Endothelial cell of umbilical vein (primary cell): Measurements from ENCODE around the gene TXNRD1. TPM values are rescaled to one million over a fixed set of nuclear protein-coding genes. Genes with fewer than 3 reads are reported as not detected.
A peak's percentile ranks its signal among the peaks of the same experiment; 100 is the strongest.

Experiments
- BruUV-seq: library from RNA; stranded (reverse); fragments of 400-500 nt; replicated peaks from 2 replicates; lab custom pipeline; 2021; lab: Mats Ljungman, UMichigan
- CTCF ChIA-PET: fragments of 300-600, 350-600 bp; sonication (Branson Sonifier 250); formaldehyde crosslinking; loops from one replicate; lab custom pipeline; 2021; ENCODE audit warnings: antibody characterized with exemption, inconsistent platforms; lab: Charles Lee
- POLR2A ChIA-PET: fragments of 300-600, 350-600 bp; sonication (Branson Sonifier 250); formaldehyde crosslinking; loops from one replicate; lab custom pipeline; 2021; ENCODE audit warnings: antibody characterized with exemption, inconsistent platforms; lab: Charles Lee
- DNase-seq: peaks from one replicate; pipeline ENCODE4 v3.0.0-alpha.2; 2011; ENCODE audit warnings: low read depth, low spot score
- FAIRE-seq: peaks from 2 replicates; lab custom pipeline; 2011; peaks lifted over from hg19 to GRCh38; lab: Jason Lieb, UNC
- H2AFZ ChIP-seq: 2 replicates; pipeline ENCODE4 v1.6.0; 2012; ENCODE audit warnings: low read depth, low read length, control low read depth, inconsistent platforms
- H3K27ac ChIP-seq: 2 replicates; pipeline ENCODE4 v1.5.1; 2011; ENCODE audit warnings: low read depth, mild to moderate bottlenecking, control low read depth, low read length, moderate library complexity; ENCODE audit not compliant: insufficient read depth
- H3K27me3 ChIP-seq, 2 experiments: 2 replicates each; pipeline versions ENCODE4 v1.6.0 to v1.6.1; 2011; ENCODE audit warnings: low read length in 2 of 2, mixed read lengths in 1 of 2; ENCODE audit not compliant: control insufficient read depth in 2 of 2, insufficient read depth in 2 of 2
- H3K36me3 ChIP-seq, 2 experiments: 2 replicates in 1 of 2; 3 replicates in 1 of 2; pipeline ENCODE4 v1.5.1; 2011; ENCODE audit warnings: low read length in 2 of 2, mild to moderate bottlenecking in 1 of 2, moderate library complexity in 1 of 2; ENCODE audit not compliant: control insufficient read depth in 2 of 2, insufficient read depth in 2 of 2; ENCODE audit errors: extremely low read depth in 1 of 2
- H3K4me1 ChIP-seq: 3 replicates; pipeline ENCODE4 v1.5.1; 2011; ENCODE audit warnings: mild to moderate bottlenecking, low read length; ENCODE audit not compliant: control insufficient read depth, insufficient read depth; ENCODE audit errors: extremely low read depth
- H3K4me2 ChIP-seq: 2 replicates; pipeline ENCODE4 v1.6.1; 2011; ENCODE audit warnings: low read length, control low read depth, mixed read lengths; ENCODE audit not compliant: insufficient read depth
- H3K4me3 ChIP-seq, 3 experiments: fragments of 200-600 bp in 1 of 3; sonication (generic), shearing (Covaris generic) in 1 of 3; replicated peaks in 1 of 3; 2 replicates each; pipeline ENCODE4 v1.5.1; 2011 to 2016; ENCODE audit warnings: control low read depth in 3 of 3, low read length in 3 of 3, mild to moderate bottlenecking in 2 of 3, inconsistent platforms in 1 of 3, low read depth in 1 of 3, moderate library complexity in 1 of 3; ENCODE audit not compliant: insufficient read depth in 1 of 3
- H3K79me2 ChIP-seq: 2 replicates; pipeline ENCODE4 v1.6.0; 2012; ENCODE audit warnings: low read length, inconsistent platforms; ENCODE audit not compliant: control insufficient read depth, insufficient read depth
- H3K9ac ChIP-seq: replicated peaks from 2 replicates; pipeline ENCODE3; 2011; ENCODE audit warnings: low read length, control low read depth; ENCODE audit not compliant: insufficient read depth; ENCODE audit errors: extremely low read depth
- H3K9me1 ChIP-seq: replicated peaks from 3 replicates; pipeline ENCODE4 v1.6.0; 2011; ENCODE audit warnings: mild to moderate bottlenecking, low read length; ENCODE audit not compliant: control insufficient read depth, insufficient read depth; ENCODE audit errors: extremely low read depth
- H3K9me3 ChIP-seq: replicated peaks from 2 replicates; pipeline ENCODE4 v1.5.1; 2012; ENCODE audit warnings: low read length, inconsistent platforms; ENCODE audit not compliant: control insufficient read depth, insufficient read depth
- H4K20me1 ChIP-seq: replicated peaks from 2 replicates; pipeline ENCODE3; 2011; ENCODE audit warnings: mild to moderate bottlenecking, low read length; ENCODE audit not compliant: control insufficient read depth, insufficient read depth; ENCODE audit errors: extremely low read depth
- EZH2 ChIP-seq: IDR thresholded peaks from 2 replicates; pipeline ENCODE4 v1.6.1; 2012; ENCODE audit warnings: borderline replicate concordance, low read depth, mild to moderate bottlenecking, moderate library complexity, low read length, inconsistent platforms; ENCODE audit not compliant: severe bottlenecking
- FOS ChIP-seq: IDR thresholded peaks from 2 replicates; pipeline ENCODE4 v1.6.1; 2011; ENCODE audit warnings: mild to moderate bottlenecking, low read length, moderate library complexity, borderline replicate concordance; ENCODE audit not compliant: insufficient read depth
- GATA2 ChIP-seq: IDR thresholded peaks from 2 replicates; pipeline ENCODE4 v1.7.0; 2011; ENCODE audit warnings: low read depth, mild to moderate bottlenecking, moderate library complexity, mixed read lengths, low read length; ENCODE audit not compliant: insufficient read length, insufficient read depth
- JUN ChIP-seq: IDR thresholded peaks from 2 replicates; pipeline ENCODE4 v1.6.1; 2011; ENCODE audit warnings: borderline replicate concordance, low read depth; ENCODE audit not compliant: insufficient read length, insufficient read depth
- POLR2A ChIP-seq: IDR thresholded peaks from 2 replicates; pipeline ENCODE4 v1.6.1; 2012; ENCODE audit warnings: low read depth, mild to moderate bottlenecking, control low read depth, low read length
- POLR2AphosphoS5 ChIP-seq: IDR thresholded peaks from 2 replicates; pipeline ENCODE4 v1.6.1; 2012; ENCODE audit warnings: low read depth, mild to moderate bottlenecking, control low read depth, low read length, moderate library complexity; ENCODE audit not compliant: insufficient read depth
- dilution Hi-C: fragments of 300-500 bp; cut with MboI; formaldehyde crosslinking; loops from one replicate; pipeline ENCODE4 v1.15.0; 2019; ENCODE audit warnings: low sequenced_read_pairs; ENCODE audit not compliant: extremely low pct_ligation_motif_present
- intact Hi-C: fragments of 100-400 bp; cut with micrococcal nuclease; formaldehyde crosslinking; loops from one replicate; pipeline ENCODE4 v1.10.0; 2022
- polyA plus RNA-seq, 4 experiments: library from polyadenylated mRNA; depleted of rRNA in 3 of 4; stranded (reverse) in 3 of 4; unstranded in 1 of 4; fragments of >200 nt; gene quantifications; 2 replicates each; pipeline versions ENCODE4 v1.2.1 to v1.2.3, GENCODE V29; 2011 to 2012; ENCODE audit warnings: missing spikeins in 1 of 4
- total RNA-seq: library from RNA; stranded (reverse); gene quantifications from 2 replicates; pipeline ENCODE4 v1.2.3, GENCODE V29; 2021

The TXNRD1 gene
- total and polyA plus RNA-seq, 2 donors (not counting 3 experiments of a cell fraction or from before 2014, with no cell fraction given): 309 to 566 TPM

- H2AFZ ChIP-seq: peak overlapping the region; percentile 65
- peak overlapping the region; percentile 95 for H3K27ac ChIP-seq
- no peak for TF ChIP-seq JUN
- no peaks in the 10 kb centered on the region for H4K20me1 ChIP-seq
- POLR2A ChIA-PET: interaction anchor here (1.1 kb wide), 1 partner anchor 12 kb away, joined by 3 read pairs; no protein-coding TSS in a partner anchor
- H3K4me2 ChIP-seq: peak overlapping the region; percentile 84
- dilution Hi-C loops (no loop called here), intact Hi-C loops (loop anchor here (1.0 to 10.0 kb wide), 2 partner anchors 61 to 175 kb away; partner anchors contain the start of gene CHST11)
- BruUV-seq: TSS peak; percentile 90
- no peaks in the 10 kb centered on the region for H3K9me3 ChIP-seq
- CTCF ChIA-PET: interaction anchor here (0.8 kb wide), 1 partner anchor 58 kb away, joined by 4 read pairs; no protein-coding TSS in a partner anchor
- no peak for DNase-seq
- peak overlapping the region in 1 of 3 experiments; percentile 51 for H3K4me3 ChIP-seq
- FAIRE-seq: no peak
- no peaks in the 10 kb centered on the region for H3K79me2 ChIP-seq
- H3K9ac ChIP-seq: peak overlapping the region; percentile 59
- no peaks in the 10 kb centered on the region for H3K27me3 ChIP-seq
- no peaks in the 10 kb centered on the region for H3K9me1 ChIP-seq
- no peaks in the 10 kb centered on the region for H3K36me3 ChIP-seq
- peaks cover 45% of the 10 kb centered on the region for H3K4me1 ChIP-seq
Observed at GRCh38 chr12:104280111-104280510, 64.5 kb downstream of the TXNRD1 start.

GRCh38 chr12:104280717-104281458, 65.3 kb downstream of the TXNRD1 start:
- FAIRE-seq: peak; percentile 74
- no peaks in the 10 kb centered on the region for H3K36me3 ChIP-seq
- H3K79me2 ChIP-seq: no peaks in the 10 kb centered on the region
- peak overlapping the region; percentile 59 for H3K9ac ChIP-seq
- no peaks in the 10 kb centered on the region for H3K9me3 ChIP-seq
- TF ChIP-seq JUN: peak; percentile 90
- peak; percentile 68 for TF ChIP-seq POLR2A
- peak; percentile 59 for TF ChIP-seq GATA2
- TF ChIP-seq POLR2AphosphoS5: peak; percentile 31
- no peak for TF ChIP-seq EZH2
- TF ChIP-seq FOS: peak; percentile 88
- H2AFZ ChIP-seq: no peak overlapping the region
- dilution Hi-C loops: no loop called here
- CTCF ChIA-PET: interaction anchor here (0.9 kb wide), 1 partner anchor 60 kb away, joined by 5 read pairs; no protein-coding TSS in a partner anchor
- POLR2A ChIA-PET: interaction anchor here (0.6 to 0.7 kb wide), 2 partner anchors 12 to 62 kb away, joined by 3 to 10 read pairs; no protein-coding TSS in a partner anchor
- H3K27me3 ChIP-seq: no peaks in the 10 kb centered on the region
- intact Hi-C loops: loop anchor here (1.0 to 10.0 kb wide), 2 partner anchors 62 to 174 kb away; partner anchors contain the start of gene CHST11
- peak; percentile 79 for DNase-seq
- BruUV-seq: TSS peak; percentile 65
- no peaks in the 10 kb centered on the region for H4K20me1 ChIP-seq
- H3K27ac ChIP-seq: peak overlapping the region; percentile 95
- no peaks in the 10 kb centered on the region for H3K9me1 ChIP-seq
- H3K4me2 ChIP-seq: peak overlapping the region; percentile 84
- H3K4me1 ChIP-seq: peaks cover 53% of the 10 kb centered on the region
- H3K4me3 ChIP-seq: peak overlapping the region in 1 of 3 experiments; percentile 51
